Measurements from ENCODE around the gene RITA1.
A peak's percentile ranks its signal among the peaks of the same experiment; 100 is the strongest.

RITA1 gene

GRCh38 chr12:113179023-113179422 is 6.5 kb upstream of the RITA1 start:
- DNase-seq (ENCODE audit: low spot score): no peak

- no peak for DNase-seq (ENCODE audit: low spot score)
Observed at GRCh38 chr12:113180333-113180732, 5.2 kb upstream of the RITA1 start.

GRCh38 chr12:113181975-113182374 is 3.5 kb upstream of the RITA1 start:
- DNase-seq (ENCODE audit: low spot score): no peak

- no peak for DNase-seq (ENCODE audit: low spot score)
Observed at GRCh38 chr12:113183030-113183589, 2.4 kb upstream of the RITA1 start.

GRCh38 chr12:113184098-113184899 is 1.2 kb upstream of the RITA1 start:
- no peak for DNase-seq (ENCODE audit: low spot score)

- DNase-seq (ENCODE audit: low spot score): peak; percentile 90
Observed at GRCh38 chr12:113184900-113185179, 681 bp upstream of the RITA1 start.

GRCh38 chr12:113186033-113186365 is 478 bp downstream of the RITA1 start:
- no peak for DNase-seq (ENCODE audit: low spot score)

- no peak for DNase-seq (ENCODE audit: low spot score)
Observed at GRCh38 chr12:113186666-113187325, 1.3 kb downstream of the RITA1 start.

- DNase-seq (ENCODE audit: low spot score): no peak
Observed at GRCh38 chr12:113189361-113189760, 3.8 kb downstream of the RITA1 start.

GRCh38 chr12:113190761-113191160 is 5.2 kb downstream of the RITA1 start:
- peak; percentile 73 for DNase-seq (ENCODE audit: low spot score)

- DNase-seq (ENCODE audit: low spot score): no peak
Observed at GRCh38 chr12:113191227-113191626, 5.7 kb downstream of the RITA1 start.

- peak; percentile 48 for DNase-seq (ENCODE audit: low spot score)
Observed at GRCh38 chr12:113194971-113195391, 9.5 kb downstream of the RITA1 start.

- DNase-seq (ENCODE audit: low spot score): no peak
Observed at GRCh38 chr12:113195598-113195997, 10.1 kb downstream of the RITA1 start.

- no peak for DNase-seq (ENCODE audit: low spot score)
Observed at GRCh38 chr12:113196582-113196981, 11.1 kb downstream of the RITA1 start.

- DNase-seq (ENCODE audit: low spot score): peak; percentile 86
Observed at GRCh38 chr12:113196990-113197389, 11.5 kb downstream of the RITA1 start.

GRCh38 chr12:113197518-113198077 is 12.1 kb downstream of the RITA1 start:
- no peak for DNase-seq (ENCODE audit: low spot score)

GRCh38 chr12:113198296-113198695 is 12.8 kb downstream of the RITA1 start:
- no peak for DNase-seq (ENCODE audit: low spot score)

- no peak for DNase-seq (ENCODE audit: low spot score)
Observed at GRCh38 chr12:113200021-113200797, 14.7 kb downstream of the RITA1 start.

- no peak for DNase-seq (ENCODE audit: low spot score)
Observed at GRCh38 chr12:113201187-113202177, 16.0 kb downstream of the RITA1 start.

GRCh38 chr12:113202300-113203075 is 17.0 kb downstream of the RITA1 start:
- no peak for DNase-seq (ENCODE audit: low spot score)
